Right forelimb (tissue), 1 donor: Measurements from ENCODE around the gene ARGLU1.

Experiments used
- DNase-seq: peaks from one replicate; pipeline ENCODE4 v3.0.0-alpha.2; 2018

ARGLU1 gene

DNA sequence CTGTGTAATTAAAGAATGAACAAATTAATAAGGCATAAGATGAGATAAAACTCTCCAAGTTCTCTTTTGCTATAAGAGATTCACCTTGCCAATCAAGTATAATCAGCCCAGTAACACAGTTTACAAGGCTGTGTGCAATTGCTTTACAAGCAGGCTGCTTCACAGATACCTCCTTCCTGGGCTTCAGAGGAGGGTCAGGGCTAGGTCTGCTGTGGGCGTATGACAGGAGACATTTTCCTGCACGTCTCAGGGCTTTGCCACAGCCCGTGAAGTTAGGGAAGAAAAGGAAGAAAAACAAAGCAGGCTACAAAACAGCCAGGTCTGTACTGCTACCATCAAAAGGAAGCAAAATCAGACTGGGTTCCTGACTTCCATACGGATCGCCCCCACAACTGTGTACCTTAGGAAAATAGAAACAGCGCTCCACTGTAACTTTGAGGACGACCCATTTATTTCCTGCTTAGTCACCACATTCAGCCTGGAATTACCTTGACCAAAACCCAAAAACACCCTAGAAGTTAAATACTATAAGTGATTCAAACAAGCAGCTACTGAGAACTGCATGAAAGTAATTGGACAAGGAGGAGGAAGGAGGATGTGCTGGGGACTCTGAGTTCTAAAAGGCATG is 44.9 kb downstream of the ARGLU1 start:
- no peak for DNase-seq

DNA sequence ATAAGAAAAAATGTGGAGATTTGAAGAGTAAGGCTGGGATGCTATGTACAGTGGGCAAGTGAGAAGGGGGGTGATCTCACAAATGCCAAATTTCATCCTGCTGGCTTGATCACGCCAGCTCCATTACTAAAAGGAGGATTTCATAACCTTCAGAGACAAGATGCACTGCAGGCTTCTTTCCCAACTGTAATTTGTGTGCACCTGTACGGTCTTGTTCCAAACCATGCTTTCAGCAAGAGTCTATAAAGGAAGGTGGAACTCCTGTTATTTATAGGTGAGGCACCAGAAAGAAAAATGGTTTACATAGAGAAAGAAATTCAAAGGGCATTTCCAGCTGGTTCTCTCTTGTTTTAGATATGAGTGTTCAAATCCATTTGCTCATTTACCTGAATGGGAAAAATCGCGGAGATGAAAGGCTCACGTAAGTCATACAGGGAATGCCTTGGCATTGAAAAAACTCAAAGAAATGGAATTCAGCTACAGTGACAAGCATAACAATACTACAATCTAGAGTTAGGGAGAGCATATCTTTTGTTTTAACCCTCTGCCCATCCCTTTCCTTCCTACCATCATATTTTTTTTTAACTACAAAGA is 45.7 kb downstream of the ARGLU1 start:
- DNase-seq, result no peak

DNA sequence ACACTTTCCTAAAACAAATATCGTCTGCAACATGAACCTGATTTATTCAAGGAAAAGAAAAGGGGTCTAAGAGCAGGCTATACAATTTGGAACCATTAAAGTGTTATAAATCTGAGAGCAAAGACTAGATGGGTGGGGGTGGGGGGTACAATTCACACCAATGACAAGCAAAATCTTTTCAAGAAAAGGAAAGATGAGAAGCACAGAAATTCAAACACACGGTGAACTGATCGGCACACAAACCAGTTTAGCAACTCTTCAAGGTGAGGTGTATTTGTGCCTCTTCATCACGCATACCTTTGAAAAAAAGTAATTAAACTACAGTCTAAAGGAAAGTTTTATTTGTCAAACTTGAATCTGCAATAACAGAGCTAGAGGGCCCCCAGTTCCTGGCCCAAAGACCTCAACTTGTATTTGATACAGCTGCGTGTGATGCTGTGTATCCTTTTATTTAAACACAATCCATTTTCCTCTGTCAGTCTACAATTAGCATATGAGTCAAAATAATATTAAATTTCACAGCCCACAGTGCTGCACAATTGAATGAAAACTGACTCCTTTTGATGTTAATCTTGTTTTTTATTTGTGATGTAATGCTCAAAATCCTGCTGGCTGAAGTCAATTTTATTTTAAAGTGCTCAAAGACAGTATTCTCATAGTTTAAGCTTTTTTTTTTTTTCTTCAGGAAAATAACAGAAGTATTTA is 46.7 kb downstream of the ARGLU1 start:
- no peak for DNase-seq

DNA sequence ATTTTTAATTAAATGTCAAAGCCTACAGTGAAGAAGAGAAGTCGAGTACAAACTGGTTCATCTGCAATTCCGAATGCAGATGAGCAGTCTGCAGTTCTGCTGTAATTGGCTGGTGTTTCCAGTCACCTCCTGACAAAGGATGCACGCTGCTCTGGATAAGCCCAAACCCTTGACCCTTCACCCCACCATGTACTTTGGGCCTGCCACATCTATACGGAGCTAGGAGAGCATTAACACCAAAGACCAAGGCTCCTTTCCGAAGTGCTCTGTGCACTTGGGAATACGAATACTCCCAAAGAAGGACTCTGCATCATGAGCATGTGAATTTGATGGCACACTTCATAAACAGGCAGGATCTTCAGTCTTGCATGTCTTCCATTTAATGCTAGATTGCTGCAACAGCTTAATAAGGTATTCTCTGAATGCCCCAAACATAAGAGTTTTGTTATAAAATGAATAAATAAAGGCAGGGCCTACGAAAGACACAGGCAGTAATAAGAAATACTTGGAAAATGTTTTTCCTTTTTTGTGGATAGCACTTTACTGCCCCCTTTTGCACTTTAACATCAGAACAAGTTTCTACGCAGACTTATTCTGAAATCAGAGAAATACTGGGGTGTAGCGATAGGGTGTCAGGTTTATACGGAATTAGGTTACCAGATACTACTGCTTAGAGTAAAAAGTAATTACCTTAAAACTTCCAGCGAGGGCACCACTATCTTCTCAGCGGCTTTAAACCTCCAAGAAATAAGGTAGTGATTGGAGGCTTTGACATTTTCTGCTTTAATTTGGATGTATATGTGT is 47.5 kb downstream of the ARGLU1 start:
- no peak for DNase-seq

DNA sequence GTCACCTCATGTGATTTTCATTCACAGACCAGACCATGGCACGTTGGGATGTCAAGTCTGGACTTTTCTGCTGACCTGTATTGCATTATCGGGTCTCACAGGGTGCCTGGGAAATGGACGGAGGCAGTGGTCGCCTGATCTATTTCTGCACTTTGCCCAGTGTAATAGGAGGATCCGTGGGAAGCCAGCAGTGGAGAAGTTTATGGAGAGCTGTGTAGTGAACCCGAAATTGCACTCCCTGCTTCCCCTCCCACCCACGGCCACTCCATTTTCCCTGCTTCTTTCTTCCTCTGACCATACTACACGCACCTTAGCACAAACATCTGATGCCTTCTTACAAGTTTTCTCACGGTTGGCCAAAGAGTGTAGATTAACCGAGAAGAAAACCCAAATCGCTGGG is 49.4 kb downstream of the ARGLU1 start:
- DNase-seq, result no peak

DNA sequence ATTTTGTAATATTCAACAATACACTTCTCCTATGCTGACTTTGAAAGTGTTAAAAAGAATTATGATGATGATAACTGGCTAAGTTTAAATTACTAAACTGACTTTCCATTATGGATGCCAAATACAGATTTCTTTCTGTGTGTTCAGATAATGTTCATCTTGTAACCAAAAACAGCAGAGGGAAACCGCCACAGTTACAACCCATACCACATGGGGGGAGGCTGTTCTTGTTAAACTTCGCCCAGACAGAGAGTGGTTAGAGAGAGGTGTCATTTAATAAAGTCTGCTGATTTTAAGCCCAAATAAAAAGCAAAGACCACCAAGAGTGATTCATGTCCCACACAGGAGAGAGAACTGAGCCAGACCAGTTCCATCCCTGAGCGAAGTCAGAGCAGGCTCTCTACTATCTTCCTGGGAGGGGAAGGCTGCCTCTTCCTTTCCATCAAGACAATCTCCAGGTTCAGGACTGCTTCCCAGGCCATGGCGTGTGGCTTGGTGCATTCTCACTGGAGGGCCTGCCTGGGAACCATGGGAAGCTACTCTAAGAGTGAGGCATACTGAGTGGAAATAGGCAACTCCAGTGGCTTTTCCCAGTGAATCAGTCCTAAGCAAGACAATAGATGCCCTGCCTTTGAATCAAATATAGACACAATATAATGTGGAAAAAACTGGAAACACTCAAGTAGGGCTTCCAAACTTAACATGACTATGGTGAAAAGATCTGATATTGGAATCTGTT is 50.7 kb downstream of the ARGLU1 start:
- no peak for DNase-seq

DNA sequence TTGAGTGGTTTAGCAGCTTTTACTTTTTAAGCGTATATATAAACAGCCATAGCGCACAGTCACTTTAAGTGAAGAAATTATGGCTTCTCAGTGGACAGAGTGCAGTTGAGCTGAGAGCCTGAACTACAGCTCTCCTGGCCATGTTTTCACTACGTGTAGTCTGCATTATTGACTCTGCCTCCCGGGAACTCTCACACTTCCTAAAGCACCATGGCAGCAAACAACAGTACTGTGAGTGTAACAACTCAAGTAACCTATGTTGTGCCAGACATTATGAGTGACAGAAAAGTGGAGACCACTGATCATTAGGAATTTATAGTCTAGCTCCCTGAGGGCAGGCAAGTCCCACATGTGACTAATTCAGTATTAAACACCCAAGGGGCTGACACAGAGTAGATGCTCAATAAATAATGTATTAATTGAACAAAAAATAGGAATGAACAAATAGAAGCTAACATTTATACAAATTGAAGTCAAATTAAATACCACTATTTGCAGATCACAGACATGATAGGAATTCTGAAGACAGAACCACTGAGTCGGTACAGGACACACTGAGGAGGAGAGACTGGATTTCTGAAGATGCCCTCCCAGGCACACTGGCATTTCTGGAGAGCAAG is 52.2 kb downstream of the ARGLU1 start:
- DNase-seq, result no peak

DNA sequence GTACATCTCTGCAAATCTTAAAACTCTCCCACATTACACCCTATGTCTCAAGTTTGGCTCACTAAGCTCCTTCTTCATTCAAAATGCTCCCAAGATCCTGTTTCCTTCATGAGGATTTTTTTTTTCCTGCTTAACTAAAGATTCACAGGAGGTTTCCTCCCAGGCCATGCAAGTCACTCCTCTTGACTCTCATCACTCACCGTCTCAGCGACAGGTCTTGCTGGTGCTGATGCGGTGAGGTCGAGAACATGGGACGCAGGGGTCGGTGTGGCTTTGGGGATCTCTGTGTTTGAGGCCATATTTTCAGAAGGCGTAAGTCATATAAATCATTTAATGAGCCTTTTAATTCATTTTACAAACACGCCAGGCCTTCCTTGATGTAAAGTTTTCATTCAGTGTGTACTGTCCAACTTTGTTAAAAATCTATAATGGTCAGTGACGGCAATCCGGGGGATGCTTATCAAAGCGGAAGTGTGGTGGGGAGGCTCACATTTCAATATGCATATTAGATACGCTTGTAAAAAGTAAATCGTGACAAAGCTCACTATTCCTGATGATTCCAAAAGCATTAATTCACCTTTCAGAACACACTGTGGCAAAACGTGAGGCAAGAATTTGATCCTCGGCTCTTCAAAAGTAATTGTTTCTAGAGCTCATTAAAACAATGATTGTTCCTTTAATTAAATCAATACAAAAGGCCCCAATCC is 52.9 kb downstream of the ARGLU1 start:
- no peak for DNase-seq

DNA sequence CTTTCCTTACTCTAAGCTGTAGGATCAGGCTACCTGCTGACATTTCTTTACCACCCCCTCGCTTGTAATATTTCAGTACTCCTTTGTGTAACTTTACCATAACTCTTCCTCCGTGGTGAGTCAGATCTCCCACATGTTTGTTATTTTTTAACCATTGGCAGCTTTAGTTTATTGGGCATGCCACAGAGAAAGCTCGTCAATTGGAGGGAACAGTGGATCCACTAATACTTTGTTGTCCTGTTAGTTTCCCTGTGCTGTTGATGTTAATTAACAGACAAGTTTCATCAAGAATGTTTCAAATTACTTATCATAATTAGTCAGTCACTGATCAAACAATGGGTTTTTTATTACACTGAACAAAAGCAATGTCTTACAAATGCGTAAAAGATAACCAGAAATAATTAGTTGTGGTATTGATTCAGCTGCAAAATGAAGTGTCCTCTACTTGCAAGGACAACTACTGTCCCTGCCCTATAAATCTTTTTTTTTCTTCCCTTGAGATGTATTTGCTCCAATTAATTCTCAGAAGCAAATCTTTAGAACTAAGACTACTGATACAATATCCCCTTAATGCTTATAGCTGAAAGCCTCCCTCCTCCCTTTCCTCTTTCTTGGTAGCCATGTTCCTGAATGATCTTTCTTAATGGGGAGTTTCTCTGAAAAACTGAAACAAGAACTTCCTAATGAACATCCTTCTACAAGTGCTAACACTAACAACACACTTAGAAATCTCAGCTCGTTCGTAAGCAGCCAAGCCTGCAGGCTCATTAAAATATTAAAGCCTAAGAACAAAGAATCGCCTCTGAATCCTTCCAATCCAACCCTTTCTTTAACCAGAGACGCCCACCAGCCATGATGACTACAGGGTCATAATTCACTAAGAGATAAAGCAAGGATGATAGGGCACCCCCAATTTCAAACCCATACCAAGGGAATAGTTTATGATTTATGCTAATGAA is 54.6 kb downstream of the ARGLU1 start:
- no peak for DNase-seq

DNA sequence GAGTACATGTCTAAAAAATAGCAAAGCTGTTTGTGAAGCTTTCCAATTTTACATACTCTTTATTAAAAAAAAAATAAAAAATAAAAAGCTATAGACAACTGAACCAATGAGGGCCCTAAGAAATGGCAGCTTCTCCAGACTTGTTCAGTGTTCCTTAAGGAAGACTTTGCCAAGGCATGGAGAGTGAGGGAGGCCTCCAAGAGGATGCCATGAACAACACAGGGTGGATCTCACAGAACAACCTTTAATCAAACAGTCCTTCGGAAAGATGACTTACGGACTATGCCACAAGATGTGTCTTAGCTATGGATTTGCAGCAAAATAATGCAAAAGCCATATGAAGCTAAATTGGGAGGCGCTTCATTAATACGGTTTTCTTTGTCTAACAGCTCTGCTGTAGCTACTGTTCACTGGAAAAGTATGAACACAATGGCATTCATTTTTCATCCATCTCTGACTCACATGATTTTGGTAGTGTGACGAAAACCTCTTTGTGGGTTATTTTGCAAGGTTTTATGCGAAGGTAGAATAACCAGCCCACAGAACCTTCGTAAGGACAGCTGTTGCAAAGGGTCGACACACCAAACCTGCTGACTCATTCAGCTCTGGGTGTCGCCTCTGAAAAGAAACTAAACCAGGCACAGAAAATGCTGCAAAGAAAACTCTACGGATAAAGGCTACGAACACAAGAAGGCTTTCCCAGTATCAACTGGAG is 60.2 kb downstream of the ARGLU1 start:
- DNase-seq, result no peak

DNA sequence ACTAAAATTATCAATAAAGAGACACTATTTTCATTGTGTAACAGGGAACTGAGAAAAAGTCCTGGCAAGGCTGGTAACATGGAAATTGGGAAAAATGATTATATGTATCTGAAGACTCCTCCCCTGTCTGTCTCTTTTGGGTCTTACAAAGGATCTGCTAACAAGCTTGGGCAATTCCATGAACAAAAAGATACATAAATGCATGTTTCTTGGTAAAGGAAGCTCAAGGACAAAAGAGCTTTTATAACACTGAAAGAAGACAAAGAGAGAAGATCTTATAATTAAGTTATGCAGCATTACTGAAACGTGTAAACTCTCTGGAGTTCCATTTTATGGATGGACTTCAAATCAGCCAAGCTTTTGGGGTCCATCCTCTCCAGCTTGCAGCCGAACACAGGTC is 61.7 kb downstream of the ARGLU1 start:
- DNase-seq, result no peak

DNA sequence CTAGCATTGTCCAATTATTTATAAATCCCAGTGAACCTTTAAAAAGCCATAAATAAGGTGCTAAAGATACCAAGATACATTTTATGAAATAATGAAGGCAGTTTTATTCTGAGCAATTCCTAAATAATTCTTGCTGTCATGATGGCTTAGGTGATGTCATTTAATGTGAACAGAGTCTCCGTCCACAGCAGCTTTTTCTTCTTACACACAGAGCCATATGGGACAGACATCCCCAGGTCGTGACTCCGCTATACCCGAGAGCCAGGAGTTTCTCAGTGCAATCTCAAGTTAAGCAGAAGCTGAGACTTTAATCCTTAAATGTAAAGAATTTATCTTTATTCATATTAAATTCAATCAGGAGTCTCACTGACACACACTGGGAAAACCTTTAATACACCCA is 62.2 kb downstream of the ARGLU1 start:
- DNase-seq, result no peak

DNA sequence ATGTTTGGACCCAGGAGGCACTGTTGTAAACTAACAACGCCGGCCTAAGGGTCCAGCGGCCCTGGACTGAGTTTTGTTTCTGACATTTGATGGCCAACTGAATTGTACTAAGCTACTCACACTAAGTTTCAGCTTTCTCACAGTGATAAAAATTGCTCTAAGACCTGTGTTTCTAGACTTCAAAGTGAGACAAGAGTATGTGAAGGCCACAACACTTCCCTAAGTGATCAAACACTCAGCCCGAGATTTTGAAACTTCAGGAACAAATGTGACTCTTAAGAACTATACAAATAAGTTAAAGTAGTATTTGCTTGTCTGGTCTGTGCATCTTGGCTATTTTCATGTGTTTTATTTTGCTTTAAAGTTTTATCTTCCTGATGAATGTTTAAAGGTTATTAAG is 62.6 kb downstream of the ARGLU1 start:
- DNase-seq, result no peak

DNA sequence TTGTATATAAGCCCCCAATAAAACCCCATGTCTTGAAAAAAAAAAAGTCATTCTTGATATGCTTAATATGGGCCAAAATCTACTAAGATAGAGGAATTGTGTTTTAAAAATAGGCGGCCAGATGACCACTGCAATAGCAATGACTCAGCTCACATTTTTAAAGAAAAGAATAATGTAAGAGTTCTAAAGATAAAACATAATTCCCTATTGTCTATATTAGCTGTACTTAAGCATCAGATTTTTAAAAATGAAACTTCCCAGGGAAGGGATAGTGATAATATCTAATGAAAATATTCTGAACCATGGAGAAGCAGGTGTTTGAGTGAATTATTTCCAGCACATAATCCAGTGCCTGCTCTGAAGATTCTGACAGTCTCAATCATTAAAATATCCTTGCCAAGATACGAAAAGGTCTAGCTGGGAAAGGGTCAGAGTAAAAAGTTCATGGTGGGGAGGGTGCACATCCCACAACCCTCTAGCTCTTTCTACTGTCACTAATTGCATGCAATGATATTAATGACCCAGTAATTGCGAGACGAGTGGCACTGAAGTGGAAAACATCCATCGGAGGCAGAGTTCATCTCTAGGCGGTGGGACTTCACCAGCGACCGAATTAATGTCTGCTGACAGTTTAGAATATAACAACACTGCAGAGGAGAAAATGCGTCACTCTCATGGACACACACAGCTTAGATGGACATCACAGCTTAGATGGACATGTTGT is 64.0 kb downstream of the ARGLU1 start:
- DNase-seq, result no peak

DNA sequence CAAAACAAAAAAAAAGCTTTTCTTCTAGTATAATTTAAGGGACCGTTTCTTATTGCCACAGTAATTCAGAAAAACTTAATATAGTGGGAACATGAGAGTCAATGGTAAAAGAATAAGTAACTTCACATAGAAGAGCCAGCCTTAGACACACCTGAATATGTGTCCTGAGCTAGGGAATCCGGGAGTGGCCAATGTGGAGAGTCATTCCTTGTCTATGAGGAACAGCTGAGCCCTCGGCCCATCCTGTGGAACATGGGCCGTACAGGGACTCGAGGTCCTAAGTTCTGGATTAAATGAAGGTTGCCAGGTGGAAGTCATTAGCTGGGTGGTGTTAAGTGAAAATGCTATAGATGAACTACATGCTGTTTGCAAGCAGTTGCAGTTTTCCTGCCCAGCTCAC is 64.7 kb downstream of the ARGLU1 start:
- no peak for DNase-seq

DNA sequence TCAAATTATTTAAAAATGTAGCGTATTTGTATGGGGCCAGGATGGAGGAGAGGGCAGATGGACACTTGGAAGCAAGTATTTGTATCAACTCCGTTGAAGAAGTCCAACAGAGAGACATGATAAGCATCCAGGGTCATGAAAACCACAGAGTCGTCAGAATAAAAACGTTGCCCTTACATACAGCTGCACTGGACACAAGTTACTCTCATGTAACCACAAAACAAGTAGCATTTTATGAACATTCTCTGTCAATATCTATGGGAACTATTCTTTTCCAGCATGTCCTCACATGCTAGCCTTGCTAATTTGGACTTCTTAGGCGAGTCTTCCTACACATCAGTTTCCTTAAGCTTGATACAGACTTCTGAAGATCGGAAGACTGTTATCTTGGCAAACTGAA is 67.5 kb downstream of the ARGLU1 start:
- no peak for DNase-seq

DNA sequence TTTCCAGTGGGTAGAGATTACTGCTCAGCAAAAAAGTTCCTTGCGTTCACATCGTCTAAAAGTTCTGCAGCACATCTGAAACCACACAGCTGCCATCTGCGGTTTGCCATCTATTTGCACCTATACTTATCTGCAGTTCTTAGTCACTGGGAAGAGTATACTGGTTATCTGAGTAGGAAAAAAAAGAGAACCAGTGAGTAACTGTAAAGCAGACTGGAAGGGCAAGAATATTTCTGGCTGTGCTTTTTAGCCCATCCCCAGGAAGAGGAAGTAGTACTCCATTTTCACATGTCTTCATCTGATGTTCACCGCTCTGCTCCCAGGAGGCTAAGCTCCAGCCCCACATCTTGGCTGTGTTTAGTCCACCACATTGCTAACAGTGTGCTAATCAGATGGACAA is 68.0 kb downstream of the ARGLU1 start:
- DNase-seq, result no peak

DNA sequence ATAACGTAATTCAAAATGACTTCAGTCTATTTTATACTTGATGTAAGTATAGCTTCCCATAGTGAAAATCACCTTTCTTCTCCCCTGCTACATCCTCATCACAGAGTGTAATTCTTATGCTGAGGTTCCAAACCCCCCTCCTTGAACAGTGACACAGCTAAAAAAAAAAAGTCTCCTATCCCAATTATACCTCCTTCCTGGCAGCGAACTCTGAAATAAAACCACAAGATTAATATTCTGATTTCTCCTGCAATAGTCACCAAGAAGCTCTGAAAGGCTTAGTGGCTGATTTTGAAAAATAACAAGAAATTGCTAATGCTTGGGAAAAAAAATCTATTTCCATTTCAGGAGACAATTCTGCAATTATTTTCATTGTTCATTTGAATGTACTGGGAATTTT is 68.8 kb downstream of the ARGLU1 start:
- DNase-seq, result no peak

DNA sequence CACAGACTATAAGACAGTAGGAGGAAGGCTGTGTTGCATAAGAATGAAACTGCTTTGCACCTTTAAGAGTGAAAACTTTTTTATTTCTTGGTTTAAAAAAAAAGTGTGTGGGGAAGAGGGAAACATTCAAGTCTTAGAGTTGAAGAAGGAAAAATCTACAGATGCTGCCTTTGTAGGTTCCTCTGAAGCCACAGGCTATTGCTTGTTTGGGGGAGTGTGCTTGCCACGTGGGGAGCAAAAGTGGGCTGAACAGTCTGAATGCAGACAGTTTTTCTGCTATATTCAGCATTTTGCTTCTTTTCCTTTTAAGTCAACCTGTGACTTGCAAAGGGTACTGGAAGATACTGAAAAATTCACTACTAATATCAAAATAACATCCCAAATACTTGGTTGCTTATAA is 69.4 kb downstream of the ARGLU1 start:
- DNase-seq, result no peak
